ENCODE measurements around the gene PRDM8.

DNA sequence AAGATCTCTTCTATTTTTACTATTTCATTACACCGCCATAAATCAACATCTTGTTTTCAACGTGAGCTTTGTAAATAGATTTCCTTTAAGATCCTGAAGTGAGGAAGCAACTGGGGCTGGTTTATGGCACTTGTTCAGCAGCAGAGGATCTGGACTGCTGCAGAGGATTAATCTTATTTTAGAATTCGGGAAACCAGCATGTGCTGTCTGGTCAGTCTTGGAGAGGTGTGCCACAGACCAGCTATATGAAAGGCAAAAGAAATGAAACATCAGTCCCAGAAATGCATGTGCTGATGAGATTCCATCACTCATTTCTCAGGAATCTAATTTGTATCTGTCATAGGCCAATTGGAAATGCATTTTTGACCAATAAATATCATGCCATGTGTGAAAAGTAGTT, 23.4 kb downstream of the PRDM8 start:
- TF ChIP-seq RNF2 (IDR thresholded peaks at IDR 0.05; ENCODE audit: borderline replicate concordance, low read depth) (no peak), POLR2A (IDR thresholded peaks at IDR 0.05; ENCODE audit: low read length) (no peak)
